Pons (tissue), 1 donor: ENCODE data around the gene ETS1.

ENCODE experiments used
- DNase-seq: peaks from one replicate; pipeline ENCODE4 v3.0.0-alpha.2; 2016; ENCODE audit warnings: low spot score

The ETS1 gene

DNA sequence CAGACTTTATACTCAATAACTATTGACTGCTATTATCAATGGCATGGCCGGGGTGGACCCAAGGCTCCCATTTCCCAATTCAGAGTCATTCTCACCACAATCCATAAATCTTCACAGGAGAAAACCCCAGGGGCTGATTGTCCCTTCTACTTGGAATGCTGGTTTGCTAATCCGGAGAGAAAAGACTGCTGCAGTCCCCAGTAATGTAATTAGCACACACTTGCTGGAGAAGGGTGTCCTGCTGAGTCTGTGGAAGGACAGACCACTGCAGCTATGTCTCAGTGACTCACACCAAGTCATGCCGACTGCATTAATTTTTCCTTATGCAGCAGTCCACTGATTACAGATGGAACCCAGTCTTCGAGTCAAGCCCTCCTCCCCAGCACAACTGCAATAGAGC is 5.9 kb upstream of the ETS1 start:
- DNase-seq = no peak

DNA sequence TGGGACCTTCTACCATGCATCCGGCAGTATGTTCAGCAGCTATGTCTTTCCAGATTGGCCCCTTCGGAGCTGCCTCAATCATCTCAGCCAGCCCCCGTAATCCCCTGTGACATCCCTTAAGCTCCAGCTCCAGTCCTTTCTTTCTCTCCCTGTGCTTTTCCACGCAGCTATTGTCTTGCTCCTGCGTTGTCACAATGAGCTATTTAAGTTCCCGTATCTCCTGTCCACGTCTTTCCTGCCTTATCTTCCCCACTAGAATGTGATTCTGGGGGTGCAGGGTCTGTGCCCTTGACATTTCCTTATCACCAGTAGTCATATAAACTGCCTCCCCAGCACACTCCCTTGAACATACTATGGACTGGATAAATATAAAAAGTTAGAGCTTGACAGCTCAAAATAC is 5.1 kb upstream of the ETS1 start:
- no peak for DNase-seq

DNA sequence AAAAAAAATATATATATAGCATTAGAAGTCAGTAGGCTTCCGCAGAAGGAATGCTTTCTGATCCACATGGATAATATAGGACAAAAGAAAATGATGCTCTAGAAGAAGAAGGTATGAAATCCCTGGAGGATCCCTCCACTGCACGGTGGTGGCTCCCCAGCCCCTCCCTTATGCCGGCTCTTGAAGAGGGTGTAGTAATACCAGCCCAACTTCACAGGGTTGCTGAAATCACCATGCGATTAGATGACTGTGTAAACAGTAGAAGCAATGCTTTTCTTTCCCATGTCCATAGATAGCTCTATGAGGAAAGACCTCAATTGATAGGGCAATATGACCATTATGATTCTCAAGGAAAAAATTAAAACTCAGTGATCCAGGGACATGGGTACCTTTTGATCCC is 3.2 kb upstream of the ETS1 start:
- no peak for DNase-seq

DNA sequence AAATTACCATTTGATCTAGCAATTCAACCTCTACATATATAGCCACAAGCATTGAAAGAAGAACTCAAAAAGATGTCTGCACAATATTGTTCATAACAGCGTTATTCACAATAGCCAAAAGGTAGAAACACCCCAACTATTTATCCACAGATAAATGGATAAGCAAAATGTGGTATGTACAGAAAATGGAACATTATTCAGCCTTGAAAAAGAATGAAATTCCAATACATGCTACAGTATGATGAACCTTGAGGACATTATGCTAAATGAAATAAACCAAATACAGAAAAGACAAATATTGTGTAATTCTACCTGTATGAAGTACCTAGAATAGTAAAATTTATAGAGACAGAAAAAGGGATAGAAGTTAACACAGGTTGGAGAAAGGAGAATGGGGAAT is 2.6 kb upstream of the ETS1 start:
- no peak for DNase-seq

GRCh38 chr11:128588093-128588492 is 735 bp upstream of the ETS1 start:
- no peak for DNase-seq

DNA sequence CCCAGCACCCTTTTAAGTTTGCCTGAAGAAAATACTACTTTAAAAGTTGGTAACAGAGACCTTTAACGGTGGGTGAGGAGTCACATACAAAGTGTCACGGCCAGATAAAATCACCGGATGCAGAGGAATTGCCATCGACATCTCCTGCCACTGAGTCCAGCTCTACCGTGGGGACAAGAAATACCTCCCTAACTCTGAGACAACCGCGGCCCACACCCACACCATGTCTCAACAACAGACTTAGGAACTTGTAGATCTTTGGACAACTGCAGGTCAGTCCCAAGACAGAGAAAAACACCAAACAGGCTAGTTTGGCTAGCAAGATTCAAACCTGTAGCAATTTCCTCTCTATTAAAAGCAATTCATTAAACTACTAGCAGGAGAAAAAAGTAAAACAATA is 669 bp downstream of the ETS1 start:
- DNase-seq = no peak

DNA sequence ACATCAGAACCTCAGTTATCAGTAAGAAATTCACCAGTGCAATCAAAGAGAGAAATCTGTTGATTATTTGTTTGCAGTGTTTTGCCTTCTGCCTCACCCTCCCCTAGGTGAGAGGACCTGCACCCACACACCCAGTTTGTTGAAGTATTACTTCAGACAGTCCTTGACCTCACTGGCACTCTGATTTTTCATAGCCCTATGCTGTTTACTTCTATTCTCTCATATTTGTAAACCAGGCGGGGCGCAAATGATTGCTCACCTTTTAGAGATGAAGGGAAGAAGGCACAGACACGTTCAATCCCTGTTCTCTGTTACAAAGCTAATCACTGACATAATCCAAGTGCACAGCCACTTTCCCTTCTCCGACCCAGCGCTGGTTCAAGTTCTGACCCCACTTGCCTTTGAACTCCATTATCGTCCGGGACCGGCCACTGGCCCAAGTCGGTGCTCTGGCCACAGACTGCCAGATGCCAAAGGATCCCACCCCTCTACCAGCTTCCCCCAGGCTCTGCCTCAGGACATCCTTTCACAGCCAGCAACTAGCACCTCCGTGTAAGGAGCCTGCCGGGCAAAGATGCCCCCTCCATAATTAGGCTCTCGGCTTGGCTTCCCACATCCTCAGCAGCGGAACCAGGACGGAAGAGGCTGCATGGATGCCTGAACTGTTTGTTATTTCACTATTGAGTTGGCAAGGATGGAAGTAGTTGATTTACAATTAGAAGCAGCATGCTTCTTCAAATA is 1.7 kb downstream of the ETS1 start:
- no peak for DNase-seq

DNA sequence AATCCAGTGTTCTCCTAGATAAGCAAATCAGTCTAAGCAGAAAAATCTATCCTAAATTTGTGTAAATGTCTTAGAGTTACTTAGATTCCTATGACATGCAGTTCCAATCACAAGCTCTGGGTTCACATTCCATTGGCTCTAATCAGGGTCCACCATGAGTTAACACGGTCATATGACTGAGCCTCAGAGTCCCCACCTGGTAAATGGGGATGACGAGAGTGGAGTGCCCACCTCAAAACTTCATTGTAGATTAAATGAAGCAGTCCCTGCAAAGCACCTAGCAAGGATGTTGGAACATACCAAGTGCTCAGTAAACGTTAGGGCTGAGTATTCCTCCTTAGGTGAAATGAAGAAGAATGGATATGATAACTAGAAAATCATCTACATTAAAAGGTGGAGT is 3.1 kb downstream of the ETS1 start:
- DNase-seq = no peak

DNA sequence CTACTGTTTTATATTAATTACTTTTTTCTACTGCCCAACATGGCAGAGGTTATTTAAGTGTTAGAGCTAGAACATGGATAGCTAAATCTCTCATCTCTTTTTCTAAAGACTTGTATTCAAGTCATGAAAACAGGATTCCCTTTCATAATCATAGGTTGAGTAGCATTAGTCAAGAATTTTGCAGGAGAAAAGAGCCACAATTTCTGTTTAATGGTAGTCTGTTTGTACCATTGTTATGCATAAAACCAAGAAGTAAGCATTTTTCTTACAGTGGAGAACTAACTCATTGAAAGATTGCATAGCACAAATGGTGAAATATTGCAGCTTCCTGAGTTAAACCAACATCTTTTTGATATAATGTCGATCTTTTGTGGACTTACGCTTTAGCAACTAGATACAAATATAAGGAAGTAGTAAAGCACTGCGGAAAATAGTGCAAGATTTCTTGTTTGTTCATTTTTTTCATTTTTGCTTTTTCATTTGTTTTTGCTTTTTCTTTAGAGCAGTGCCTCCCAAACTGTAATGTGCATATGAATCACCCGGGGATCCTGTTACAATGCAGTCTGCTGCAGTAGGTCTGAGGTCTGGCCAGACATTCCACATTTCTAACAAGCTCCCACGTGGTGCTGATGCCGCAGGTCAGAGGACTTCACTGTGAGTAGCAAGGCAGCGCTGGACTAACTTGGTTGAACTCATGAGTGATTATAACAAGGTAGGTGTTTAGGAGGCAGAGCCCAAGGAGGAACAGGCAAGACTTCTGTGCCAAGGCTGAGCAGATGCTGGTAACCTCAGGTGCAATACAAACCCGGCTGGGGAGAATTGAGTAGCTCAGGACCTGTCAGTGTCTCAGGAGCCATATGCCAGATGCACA is 4.6 kb downstream of the ETS1 start:
- peak; percentile 17 for DNase-seq

DNA sequence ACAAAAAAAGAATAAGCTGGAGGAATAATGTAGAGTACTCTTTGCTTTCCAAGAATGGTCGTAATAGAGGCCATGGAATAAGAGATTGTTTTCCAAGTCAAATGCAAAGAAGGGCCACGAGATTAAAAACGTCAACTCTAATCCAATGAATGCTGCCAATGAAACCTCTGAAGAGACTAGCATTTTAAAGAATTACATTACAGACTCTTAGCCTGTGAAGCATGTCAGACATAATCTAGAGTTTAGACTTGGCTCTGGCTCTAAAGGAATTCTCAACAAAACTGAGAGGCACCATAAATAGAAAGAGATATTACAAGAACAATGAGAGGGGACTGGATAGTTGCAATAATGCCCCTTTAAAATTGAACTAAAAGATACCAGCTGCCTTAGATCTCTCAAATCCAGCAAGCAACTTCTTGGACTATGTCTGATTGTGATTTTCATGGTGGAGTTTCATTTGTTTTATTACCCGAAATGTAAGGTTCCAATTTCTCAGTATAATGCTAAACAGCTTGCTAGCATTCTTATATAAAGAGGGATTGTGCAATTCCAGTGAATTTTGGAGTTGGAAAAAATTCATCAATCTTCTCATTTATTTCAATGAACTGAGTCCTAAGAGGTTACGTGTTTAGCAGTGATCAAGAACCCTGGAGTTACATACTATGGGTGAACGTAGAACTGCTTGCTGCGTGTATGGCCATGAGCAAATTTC is 5.6 kb downstream of the ETS1 start:
- DNase-seq = no peak

DNA sequence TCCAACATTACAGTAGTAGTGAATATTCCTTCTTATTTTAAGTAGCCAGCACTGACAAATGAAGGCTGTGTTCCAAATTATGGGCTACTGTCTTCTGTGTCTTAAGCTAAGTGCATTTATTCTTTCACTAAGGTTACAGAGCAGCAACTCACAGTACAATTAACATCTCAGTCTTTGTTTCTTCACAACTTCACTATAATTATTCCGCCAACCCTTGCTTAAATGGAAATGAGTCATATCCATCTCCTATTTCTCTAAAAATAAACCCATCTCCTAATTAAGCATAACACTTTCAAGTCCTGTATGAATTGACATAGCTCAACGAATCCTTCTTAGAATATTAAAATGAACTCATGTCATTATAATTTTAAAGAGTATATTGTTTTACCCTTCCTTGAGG is 6.7 kb downstream of the ETS1 start:
- DNase-seq = no peak

DNA sequence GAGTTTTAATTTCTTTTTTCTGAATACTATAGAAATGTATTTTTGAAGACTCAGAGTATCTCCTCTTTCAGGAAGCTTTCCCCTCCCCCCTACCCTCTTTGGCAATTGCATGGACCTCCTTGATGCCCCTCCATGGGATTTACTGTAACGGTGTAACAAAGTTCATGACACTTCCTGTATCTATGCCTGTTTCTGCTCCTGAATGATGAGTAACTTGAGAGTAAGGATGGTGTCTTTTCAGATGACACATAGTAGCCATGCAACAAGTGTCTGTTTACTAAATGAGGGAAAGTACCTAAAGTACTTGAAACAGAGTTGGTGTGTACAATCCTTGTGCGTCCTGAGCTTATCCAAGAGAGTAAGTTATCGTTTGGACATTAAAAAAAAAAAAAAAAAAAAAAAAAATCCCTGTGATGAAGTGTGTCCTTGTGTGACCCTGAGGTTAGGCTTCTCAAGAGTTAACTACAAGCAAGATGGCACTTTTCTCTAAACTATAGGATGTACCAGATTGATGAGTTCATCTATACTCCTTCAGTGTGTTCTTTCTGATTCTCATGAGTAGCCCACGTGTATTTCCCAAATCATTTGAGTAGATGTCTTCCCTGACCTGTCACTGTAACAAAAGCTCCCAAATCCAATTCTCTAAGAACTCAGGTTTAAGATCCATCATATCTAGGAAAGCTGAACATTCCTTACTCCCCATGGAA is 7.4 kb downstream of the ETS1 start:
- no peak for DNase-seq

DNA sequence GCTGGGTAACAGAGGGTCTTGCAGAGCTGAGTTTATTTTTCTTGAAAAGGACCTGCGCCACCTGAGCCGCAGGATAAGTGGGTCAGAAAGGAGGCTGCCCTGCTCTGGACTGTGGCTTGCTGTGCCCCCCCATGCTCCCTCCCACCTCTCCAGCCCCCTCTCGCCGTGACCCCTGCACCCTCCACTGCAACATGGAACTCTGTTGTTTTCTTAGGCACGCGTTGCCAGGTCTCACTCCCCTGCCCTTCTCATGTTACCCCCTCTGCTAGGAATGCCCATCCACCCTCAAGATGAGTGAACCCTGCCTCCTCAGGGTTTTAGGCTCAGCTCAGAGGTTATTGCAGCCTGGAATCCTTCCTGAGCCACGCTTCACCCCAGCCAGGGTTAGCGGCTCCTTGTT is 10.8 kb downstream of the ETS1 start:
- DNase-seq = no peak

GRCh38 chr11:128575961-128576350 is 11.4 kb downstream of the ETS1 start:
- DNase-seq = peak; percentile 4

DNA sequence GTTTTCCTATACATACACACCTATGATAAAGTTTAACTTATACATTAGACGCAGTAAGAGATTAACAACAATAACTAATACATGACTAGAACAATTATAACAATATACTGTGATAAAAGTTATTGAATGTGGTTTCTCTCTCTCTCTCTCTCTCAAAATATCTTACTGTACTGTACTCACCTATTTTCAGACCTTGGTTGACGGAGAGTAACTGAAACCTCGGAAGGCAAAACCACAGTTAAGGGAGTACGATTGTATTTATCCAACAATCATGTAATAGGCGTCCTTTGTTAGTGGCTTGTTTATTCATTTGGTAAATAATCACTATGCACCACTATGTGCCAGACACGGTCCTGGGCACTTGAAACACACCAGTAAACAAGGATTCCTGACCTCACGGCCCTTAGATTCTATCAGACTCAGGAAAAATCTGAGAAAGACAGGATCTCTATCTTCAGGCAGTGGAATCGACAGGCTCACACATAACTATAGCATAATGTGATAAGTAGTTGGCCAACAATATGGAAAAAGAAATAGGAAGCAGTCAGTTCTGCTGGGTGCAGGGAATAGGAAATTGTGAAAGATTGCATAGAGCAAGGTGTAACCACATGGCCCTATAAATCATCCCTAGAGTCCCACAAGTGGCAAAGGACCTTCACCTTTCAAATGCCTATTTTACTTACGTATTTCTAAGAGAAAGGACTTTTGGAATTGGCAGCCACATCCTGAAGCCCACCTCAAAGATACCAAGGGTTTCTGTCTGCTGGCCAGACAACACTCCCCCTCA is 12.0 kb downstream of the ETS1 start:
- no peak for DNase-seq

DNA sequence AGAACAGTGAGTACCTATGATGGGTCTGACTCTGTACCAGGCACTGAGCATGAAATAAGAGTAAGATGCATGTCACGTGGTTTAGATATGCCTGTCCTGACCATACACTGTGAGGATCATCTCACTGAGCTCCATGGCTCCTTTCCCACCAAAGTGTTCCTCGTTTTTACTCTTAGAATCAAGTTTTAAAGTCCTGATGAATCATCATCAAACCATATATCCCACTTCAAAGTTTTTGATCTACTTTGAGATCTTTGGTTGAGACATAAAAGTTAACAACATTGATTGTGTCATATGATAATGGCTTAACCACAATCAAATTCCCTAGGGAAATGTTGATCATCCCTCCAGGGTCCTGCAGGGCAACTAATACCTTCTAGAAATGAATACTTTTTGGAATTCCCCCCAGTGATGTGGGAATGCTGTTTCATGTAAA is 12.8 kb downstream of the ETS1 start:
- no peak for DNase-seq

DNA sequence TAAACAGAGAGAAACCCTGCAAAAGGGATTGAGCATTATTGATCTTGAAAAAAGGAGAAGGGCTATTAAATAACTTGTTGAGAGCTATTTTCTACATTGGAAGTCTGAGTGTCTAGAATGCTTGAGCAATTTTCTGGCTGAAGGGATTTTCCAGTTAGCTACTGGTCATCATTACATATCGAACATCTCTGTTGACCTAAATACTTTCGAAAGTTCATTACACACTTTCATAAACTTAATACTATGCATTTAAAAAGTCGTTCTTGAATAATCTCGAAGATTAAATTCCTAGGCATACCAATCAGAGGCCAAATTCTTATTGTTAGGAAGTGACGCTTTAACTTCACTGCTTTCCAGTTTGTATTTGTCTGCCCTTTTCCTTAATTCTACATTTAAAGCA is 13.7 kb downstream of the ETS1 start:
- DNase-seq = no peak

GRCh38 chr11:128572965-128573364 is 14.4 kb downstream of the ETS1 start:
- no peak for DNase-seq

DNA sequence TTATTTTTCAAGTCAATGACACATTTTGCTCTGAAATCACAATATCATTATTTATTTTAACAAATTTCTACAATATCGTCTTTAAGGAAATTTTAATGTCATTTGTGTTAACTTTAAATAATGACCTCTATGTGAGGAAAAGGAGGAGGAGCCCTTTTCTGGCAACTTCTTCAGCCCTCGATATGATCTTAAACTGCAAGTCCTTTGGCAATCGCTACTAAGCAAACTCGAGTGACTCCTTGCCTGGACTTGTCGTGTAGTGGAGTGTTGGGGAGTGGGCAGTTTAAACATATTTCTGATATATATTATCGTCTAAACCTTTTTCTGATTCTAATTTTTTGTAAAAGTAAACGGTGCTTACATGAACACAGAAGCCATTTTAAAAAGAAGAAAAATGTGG is 16.7 kb downstream of the ETS1 start:
- DNase-seq = no peak

DNA sequence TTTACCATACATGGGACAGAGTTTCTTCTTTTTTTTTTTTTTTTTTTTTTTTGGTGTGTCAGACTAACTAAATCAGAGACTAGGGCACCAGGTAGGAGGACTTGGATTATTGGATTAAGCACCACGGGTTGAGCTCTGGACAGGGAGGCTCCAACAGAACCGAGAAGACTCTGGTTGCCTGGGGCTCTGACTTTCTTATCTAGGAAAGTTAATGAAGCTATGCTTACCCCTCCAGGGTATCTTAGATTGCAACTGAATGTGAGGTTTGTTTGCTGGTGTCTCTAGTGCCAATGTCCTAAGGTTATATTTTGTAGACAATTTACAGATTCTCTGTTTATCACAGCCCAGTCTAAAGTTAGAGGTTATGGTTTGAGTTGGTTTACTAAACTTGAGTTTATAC is 18.1 kb downstream of the ETS1 start:
- DNase-seq = no peak

GRCh38 chr11:128568166-128568778 is 19.1 kb downstream of the ETS1 start:
- DNase-seq = no peak
